ENCODE measurements around the gene TLE1.
"Not testable (repeated sequence)": the region's sequence is repeated elsewhere in the genome, so short reads cannot be mapped to it uniquely, and the experiment has no call there.

TLE1 gene

DNA sequence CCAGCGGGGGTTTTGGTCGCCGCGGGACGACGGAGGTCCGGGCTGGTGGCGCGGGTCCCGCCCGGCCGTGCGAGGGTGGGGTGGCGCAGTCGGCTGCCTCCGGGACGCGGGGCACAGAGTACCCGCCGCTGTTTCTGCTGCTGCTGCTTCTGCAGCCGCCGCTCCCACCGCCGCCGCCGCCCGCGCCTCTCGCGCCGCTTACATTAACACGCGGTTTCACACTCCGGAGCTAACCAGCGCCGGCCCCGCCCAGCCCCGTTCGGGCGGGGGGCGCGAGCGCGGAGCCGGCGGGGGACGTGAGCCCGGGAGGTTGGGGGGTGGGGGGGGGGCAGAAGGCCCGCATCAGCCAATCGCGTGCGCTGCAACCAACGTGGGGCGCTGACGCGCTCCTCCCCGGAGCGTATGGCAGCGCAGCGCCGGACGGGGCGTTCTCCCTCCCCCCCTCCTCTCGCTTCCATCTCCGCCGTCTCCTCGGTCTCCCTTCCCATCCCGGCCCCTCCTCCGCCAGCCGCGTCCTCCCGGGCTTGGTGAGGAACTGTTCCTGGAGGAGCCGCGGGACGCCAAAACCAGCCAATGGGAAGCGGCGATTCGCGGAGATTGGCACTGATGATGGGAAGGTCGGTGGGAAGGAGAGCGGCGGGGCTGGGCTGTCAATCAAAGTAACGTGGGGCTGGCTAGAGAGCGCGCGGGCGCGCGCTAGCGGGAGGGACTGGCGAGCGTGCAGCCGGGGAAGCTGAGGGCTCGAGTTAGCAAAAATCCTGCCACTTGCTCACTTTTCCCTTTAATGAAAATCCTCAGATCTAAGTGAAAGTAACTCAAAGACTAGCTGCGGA is at the start of gene TLE1:
Gene TLE1, minus strand, starts transcription at position 205 of the 833 bp plus-strand sequence. CDS start 1,307 bp downstream, outside the sequence.
- DNase-seq (ENCODE audit: low read depth), result peak; percentile 58

DNA sequence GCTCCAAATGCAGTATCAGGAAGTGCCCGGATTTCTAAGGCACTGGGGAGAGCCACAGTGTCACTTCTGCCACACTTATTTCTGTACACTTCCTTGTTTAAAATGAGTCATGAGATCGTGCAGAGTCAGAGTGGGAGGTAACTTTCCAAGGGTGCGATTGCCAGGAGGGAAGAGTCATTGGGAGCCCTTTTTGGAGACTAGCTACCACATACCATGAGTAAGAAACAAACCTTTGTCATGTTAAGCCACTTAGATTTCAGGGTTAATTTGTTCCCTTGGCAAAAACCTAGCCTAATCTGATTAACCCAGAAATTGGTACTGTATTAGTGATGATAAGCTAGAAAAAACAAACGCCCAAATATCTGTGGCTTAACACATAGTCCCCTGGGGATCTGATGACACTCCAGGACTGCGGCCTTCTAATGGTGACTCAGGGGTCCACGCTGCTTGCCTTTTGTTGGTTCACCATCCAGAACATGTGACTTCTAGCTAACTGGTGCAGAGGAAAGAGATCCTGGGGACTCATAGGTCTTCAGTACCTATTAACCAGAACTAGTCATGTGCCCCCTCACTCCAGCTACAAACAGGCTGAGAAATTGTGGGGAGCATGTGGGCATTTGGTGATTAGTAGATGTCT is 48.6 kb upstream of the TLE1 start:
- no peak for DNase-seq (ENCODE audit: low read depth)

GRCh38 chr9:81730498-81730897 is 41.2 kb upstream of the TLE1 start:
- not testable (repeated sequence) for DNase-seq (ENCODE audit: low read depth)

DNA sequence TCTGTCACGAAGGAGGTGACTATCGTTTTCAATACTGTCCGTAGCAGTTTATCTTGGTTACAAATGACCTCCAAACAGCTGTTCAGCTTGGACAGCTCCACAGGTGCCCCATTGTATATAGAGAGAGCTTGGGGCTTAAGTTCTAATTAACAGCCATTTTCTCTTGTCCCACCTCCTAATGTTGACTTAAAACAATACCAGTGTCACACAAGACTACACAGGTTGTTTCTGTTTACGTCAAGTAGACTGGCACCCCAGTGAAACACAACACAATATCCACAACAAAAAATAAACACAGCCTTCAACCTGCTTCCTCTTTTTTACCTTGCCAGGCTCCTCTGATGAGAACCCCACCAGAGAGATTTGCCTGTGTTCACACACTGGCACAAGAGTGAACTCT is 39.8 kb upstream of the TLE1 start:
- no peak for DNase-seq (ENCODE audit: low read depth)

GRCh38 chr9:81724242-81724889 is 35.0 kb upstream of the TLE1 start:
- no peak for DNase-seq (ENCODE audit: low read depth)

DNA sequence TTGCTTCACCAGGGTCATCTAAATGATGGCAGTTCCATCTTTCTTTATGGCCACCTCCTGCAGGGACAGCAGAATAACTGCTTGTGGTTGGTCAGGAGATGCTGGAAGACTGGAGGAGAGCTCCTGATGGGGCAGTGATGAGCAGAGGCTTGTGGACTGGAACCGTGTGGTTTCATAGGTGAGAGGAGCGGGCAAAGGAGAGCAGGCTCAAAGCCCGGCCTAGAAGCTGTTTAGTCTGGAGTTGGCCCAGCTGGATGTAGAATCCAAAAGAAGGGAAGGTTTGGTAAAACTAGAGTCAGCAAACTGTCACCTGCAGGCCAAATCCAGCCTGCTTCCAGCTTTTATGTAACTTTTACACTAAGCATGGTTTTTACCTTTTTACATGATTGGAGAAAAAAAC is 32.9 kb upstream of the TLE1 start:
- no peak for DNase-seq (ENCODE audit: low read depth)

DNA sequence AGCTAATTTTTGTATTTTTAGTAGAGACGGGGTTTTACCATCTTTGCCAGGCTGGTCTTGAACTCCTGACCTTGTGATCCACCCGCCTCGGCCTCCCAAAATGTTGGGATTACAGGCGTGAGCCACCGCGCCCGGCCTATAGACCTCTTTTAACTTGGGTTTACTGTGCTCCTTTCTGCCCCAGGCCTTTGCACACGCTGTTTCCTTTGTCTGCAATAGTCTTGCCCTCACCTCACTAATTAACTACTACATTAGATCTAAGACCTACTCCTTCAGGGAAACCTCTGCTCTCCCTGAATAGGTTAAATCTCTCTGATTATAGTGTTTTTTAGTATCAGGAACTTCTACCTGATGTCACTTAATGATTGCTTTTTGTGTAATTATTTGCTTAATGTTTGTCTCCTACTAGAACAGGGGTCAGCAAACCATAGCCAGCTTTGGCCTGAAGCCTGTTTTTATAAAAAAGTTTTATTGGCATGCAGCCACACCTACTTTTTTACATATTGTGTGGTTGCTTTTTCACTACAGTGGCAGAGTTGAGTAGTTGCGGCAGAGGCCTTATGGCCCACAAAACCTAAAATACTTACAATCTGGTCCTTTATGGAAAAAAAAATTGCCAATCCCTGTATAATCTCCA is 31.2 kb upstream of the TLE1 start:
- DNase-seq (ENCODE audit: low read depth), result no peak

GRCh38 chr9:81719972-81720371 is 30.6 kb upstream of the TLE1 start:
- DNase-seq (ENCODE audit: low read depth), result no peak

GRCh38 chr9:81718244-81718643 is 28.9 kb upstream of the TLE1 start:
- DNase-seq (ENCODE audit: low read depth), result no peak

- no peak for DNase-seq (ENCODE audit: low read depth)
Observed at GRCh38 chr9:81717747-81718077, 28.4 kb upstream of the TLE1 start.

DNA sequence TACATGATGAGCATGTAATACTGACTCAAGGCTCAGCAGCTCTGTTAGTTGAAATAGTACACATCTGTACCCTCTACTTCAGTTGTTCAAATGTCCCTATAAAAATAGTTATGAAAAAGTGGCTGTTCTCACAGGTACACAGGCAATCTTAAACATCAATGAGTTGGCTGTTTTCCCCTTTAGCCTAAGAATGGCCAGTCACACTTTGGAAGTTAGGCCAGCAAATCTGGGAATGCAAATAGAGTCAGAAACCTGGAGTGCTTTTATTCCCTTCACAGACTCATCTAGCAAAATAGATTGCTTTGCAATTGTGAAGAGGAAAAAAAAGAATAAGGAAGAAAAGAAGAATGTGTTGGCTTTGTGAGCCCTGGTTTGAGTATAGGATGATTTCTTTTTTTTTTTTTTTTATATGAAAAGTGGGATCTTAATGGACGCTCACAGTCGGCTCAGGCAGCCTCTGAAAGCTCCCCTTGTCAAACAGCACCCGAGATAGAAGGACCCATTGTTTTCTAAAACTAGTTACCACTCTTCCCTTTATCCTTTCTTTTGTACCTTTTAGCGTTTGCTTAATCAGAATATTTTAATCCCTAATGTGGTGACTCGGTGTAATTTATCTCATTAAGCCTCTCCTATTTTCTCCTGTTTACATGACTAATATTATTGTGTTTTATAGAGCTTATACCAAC is 27.9 kb upstream of the TLE1 start:
- DNase-seq (ENCODE audit: low read depth), result no peak

DNA sequence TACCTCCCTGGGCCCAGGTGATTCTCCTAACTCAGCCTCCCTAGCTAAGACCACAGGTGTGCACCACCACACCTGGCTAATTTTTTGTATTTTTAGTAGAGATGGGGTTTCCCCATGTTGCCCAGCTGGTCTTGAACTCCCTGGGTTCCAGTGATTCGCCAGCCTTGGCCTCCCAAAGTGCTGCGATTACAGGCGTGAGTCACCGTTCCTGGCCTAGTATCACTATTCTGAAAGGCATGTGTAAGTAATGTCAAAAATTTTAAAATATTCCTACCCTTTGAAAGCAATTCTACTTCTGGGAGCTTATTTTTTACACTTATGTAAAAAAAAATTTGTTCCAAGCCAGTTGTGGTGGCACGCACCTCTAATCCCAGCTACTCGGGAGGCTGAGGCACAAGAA is 27.1 kb upstream of the TLE1 start:
- no peak for DNase-seq (ENCODE audit: low read depth)

GRCh38 chr9:81705578-81705977 is 16.2 kb upstream of the TLE1 start:
- DNase-seq (ENCODE audit: low read depth), result no peak

- no peak for DNase-seq (ENCODE audit: low read depth)
Observed at GRCh38 chr9:81694541-81694940, 5.2 kb upstream of the TLE1 start.

GRCh38 chr9:81693671-81694378 is 4.5 kb upstream of the TLE1 start:
- no peak for DNase-seq (ENCODE audit: low read depth)

GRCh38 chr9:81690251-81690851 is 1.0 kb upstream of the TLE1 start:
- no peak for DNase-seq (ENCODE audit: low read depth)

DNA sequence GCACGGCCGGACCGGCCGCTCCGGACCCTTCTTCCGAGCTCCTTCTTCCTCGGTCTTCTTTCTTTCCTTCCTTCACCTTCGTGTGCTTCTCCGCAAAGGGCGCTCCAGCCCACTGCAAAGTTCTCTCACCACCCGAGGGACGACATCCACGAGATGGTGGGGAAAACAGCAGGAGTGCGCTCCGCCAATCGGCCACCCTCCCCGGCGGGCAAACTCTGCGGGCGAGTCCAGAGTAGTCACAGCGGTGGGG is 329 bp downstream of the TLE1 start:
- not testable (repeated sequence) for DNase-seq (ENCODE audit: low read depth)

DNA sequence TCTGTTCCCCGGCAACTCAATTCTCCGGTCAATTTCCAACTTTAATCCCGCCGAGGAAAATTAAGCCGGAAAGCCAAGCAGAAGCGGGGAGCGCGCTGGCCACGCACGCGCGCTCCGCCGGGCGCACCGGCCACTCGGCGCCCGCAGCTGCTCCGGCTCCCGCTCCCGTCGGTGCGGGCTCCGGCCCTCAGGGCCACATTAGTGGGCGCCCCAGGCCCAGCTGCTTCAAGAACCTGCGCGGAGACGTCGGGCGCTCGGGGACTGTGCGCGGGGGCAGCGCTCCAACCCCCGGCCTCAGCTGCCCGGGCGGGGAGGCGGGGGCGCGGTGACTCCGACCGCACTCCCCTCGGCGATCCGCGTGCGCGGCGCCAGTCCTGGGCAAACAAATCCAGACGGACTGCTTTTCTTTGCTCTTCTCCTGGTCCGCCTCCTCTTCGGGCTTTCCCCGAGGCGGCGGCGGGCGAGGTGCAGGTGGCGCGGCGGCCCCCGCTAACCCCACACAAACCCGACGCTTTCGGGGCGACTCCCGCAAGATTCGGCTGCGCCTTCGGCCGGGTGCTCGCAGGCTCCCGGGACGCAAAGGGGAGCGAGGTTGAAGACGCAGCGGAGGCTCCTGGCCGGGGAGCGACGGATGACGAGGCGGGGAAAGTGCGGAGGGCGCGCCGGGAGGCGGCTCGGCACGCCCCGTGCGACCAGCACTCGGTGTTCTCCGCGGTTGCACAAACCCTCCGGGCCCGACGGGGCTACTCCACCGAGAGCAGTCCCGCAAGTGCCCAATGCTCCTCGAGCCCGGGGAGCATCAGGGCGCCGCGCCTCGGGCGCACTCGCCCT is 870 bp downstream of the TLE1 start:
- DNase-seq (ENCODE audit: low read depth), result not testable (repeated sequence)

- no peak for DNase-seq (ENCODE audit: low read depth)
Observed at GRCh38 chr9:81687521-81688261, 1.7 kb downstream of the TLE1 start.

All from stimulated activated CD8-positive, alpha-beta memory T cell treated with anti-CD3 and anti-CD28 coated beads, Interleukin-7, amount 100 ng/mL, for 24 hours (primary cell).